PFSK-1 (cell line): ENCODE results near the gene ZNF592.

ENCODE experiments used
- FOXP2 ChIP-seq: optimal IDR thresholded peaks from 2 replicates; pipeline ENCODE3; 2011; ENCODE audit warnings: borderline replicate concordance, control low read depth, inconsistent platforms; ENCODE audit not compliant: insufficient read depth; ENCODE audit errors: extremely low read length, extremely low read depth
- POLR2AphosphoS5 ChIP-seq: IDR thresholded peaks from 2 replicates; pipeline ENCODE4 v1.6.1; 2012; ENCODE audit warnings: low read depth, mild to moderate bottlenecking, control low read depth, low read length, moderate library complexity
- SIN3A ChIP-seq: IDR thresholded peaks from 2 replicates; pipeline ENCODE4 v1.6.1; 2012; ENCODE audit warnings: mild to moderate bottlenecking, low read length, moderate library complexity, borderline replicate concordance; ENCODE audit not compliant: insufficient read depth
- TAF1 ChIP-seq: IDR thresholded peaks from 2 replicates; pipeline ENCODE4 v1.6.1; 2012; ENCODE audit warnings: low read length, control low read depth, borderline replicate concordance; ENCODE audit not compliant: insufficient read depth
- TF ChIP-seq, protein P1 (sequence below), 2 experiments: IDR thresholded peaks; 2 replicates each; pipeline versions ENCODE4 v1.6.1 to v1.8.0; 2011 to 2012; ENCODE audit warnings: low read depth in 2 of 2, low read length in 2 of 2, control low read depth in 1 of 2, inconsistent platforms in 1 of 2, mild to moderate bottlenecking in 1 of 2, moderate library complexity in 1 of 2; ENCODE audit not compliant: insufficient read depth in 1 of 2

DNA sequence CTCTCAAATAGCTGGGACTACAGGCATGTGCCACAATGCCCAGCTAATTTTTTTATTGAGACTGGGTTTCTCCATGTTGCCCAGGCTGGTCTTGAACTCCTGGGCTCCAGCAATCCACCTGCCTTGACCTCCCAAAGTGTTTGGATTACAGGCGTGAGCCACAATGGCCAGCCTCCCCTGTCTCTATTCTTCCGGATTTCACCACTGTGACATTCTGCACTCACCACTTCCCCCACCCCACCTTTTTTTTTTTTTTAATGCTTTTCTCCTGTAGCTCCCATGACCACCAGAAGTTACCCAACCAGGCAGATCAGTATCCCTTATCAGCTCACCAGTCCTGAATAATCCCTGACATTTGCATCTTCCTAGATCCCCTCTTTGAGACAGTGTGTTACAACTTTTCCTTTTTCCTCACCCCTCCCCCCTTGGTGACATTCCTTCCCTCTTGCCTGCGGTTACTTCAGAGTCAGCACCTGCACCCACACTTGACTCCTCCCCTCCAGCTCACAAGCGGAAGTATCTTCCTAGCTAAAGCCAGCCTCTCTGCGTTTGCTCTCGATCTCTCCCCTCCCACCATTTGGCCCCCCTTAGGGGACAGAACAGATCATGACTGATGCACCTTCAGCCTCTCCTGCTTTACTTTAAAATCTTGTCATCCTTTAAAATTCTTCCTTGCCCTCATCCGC is 13.5 kb upstream of the ZNF592 start:
- TF ChIP-seq, protein P1, sequence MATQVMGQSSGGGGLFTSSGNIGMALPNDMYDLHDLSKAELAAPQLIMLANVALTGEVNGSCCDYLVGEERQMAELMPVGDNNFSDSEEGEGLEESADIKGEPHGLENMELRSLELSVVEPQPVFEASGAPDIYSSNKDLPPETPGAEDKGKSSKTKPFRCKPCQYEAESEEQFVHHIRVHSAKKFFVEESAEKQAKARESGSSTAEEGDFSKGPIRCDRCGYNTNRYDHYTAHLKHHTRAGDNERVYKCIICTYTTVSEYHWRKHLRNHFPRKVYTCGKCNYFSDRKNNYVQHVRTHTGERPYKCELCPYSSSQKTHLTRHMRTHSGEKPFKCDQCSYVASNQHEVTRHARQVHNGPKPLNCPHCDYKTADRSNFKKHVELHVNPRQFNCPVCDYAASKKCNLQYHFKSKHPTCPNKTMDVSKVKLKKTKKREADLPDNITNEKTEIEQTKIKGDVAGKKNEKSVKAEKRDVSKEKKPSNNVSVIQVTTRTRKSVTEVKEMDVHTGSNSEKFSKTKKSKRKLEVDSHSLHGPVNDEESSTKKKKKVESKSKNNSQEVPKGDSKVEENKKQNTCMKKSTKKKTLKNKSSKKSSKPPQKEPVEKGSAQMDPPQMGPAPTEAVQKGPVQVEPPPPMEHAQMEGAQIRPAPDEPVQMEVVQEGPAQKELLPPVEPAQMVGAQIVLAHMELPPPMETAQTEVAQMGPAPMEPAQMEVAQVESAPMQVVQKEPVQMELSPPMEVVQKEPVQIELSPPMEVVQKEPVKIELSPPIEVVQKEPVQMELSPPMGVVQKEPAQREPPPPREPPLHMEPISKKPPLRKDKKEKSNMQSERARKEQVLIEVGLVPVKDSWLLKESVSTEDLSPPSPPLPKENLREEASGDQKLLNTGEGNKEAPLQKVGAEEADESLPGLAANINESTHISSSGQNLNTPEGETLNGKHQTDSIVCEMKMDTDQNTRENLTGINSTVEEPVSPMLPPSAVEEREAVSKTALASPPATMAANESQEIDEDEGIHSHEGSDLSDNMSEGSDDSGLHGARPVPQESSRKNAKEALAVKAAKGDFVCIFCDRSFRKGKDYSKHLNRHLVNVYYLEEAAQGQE (IDR thresholded peaks at IDR 0.05; ENCODE audit: insufficient read depth in 1 of 2, low read depth in 2 of 2, low read length in 2 of 2), result no peak
- no peak for TF ChIP-seq SIN3A
- no peak for TF ChIP-seq TAF1
- no peak for TF ChIP-seq POLR2AphosphoS5
- no peak for TF ChIP-seq FOXP2
